Measurements from ENCODE around the gene PRR20G.

Gene PRR20G

GRCh38 chr3:127287840-127288239 is at the start of gene PRR20G:
PRR20G (minus strand) TSS chr3:127288046; CDS start chr3:127287365, 681 bp downstream.
- H3K9me3 ChIP-seq (ENCODE audit: control insufficient read depth in 2 of 2, low read length in 2 of 2) = no peaks in the 10 kb centered on the region
- no peak within 1 kb of the TSS for H3K27ac ChIP-seq (ENCODE audit: low read depth in 2 of 2, low read length in 2 of 2)
- H3K4me1 ChIP-seq (ENCODE audit: control insufficient read depth in 2 of 2, insufficient read depth in 2 of 2, low read length in 2 of 2) = no peaks in the 10 kb centered on the region
- no peaks in the 10 kb centered on the region for H3K27me3 ChIP-seq (ENCODE audit: control insufficient read depth in 2 of 2, insufficient read depth in 2 of 2, low read length in 2 of 2)
- H3K4me3 ChIP-seq (ENCODE audit: low read length in 2 of 2) = no peak within 1 kb of the TSS
- H3K36me3 ChIP-seq (ENCODE audit: control insufficient read depth in 2 of 2, insufficient read depth in 2 of 2, low read length in 2 of 2) = no peaks in the 10 kb centered on the region
- H3K9ac ChIP-seq (ENCODE audit: low read depth in 1 of 2, low read length in 2 of 2) = no peak within 1 kb of the TSS

- H3K4me1 ChIP-seq (ENCODE audit: control insufficient read depth in 2 of 2, insufficient read depth in 2 of 2, low read length in 2 of 2) = no peaks in the 10 kb centered on the region
- peaks cover 21 to 27% of the 10 kb centered on the region in 2 donors for H3K27me3 ChIP-seq (ENCODE audit: control insufficient read depth in 2 of 2, insufficient read depth in 2 of 2, low read length in 2 of 2)
- no peak overlapping the region for H3K9ac ChIP-seq (ENCODE audit: low read depth in 1 of 2, low read length in 2 of 2)
- H3K27ac ChIP-seq (ENCODE audit: low read depth in 2 of 2, low read length in 2 of 2) = no peak overlapping the region
- no peak overlapping the region for H3K4me3 ChIP-seq (ENCODE audit: low read length in 2 of 2)
- H3K9me3 ChIP-seq (ENCODE audit: control insufficient read depth in 2 of 2, low read length in 2 of 2) = peaks cover 0 to 3% of the 10 kb centered on the region in 2 donors
- H3K36me3 ChIP-seq (ENCODE audit: control insufficient read depth in 2 of 2, insufficient read depth in 2 of 2, low read length in 2 of 2) = no peaks in the 10 kb centered on the region
Measured at GRCh38 chr3:127337001-127337400, 49.2 kb upstream of the PRR20G start.

GRCh38 chr3:127336101-127336500 is 48.3 kb upstream of the PRR20G start:
- Histone ChIP-seq H3K4me3 (ENCODE audit: low read length in 2 of 2) (no peak overlapping the region), H3K27me3 (ENCODE audit: control insufficient read depth in 2 of 2, insufficient read depth in 2 of 2, low read length in 2 of 2) (peaks cover 21 to 27% of the 10 kb centered on the region in 2 donors), H3K27ac (ENCODE audit: low read depth in 2 of 2, low read length in 2 of 2) (no peak overlapping the region)

GRCh38 chr3:127330385-127330784 is 42.5 kb upstream of the PRR20G start:
- Histone ChIP-seq H3K9ac (ENCODE audit: low read depth in 1 of 2, low read length in 2 of 2) (no peak overlapping the region), H3K4me3 (ENCODE audit: low read length in 2 of 2) (no peak overlapping the region), H3K27ac (ENCODE audit: low read depth in 2 of 2, low read length in 2 of 2) (no peak overlapping the region), H3K9me3 (ENCODE audit: control insufficient read depth in 2 of 2, low read length in 2 of 2) (peaks cover 0 to 6% of the 10 kb centered on the region in 2 donors), H3K36me3 (ENCODE audit: control insufficient read depth in 2 of 2, insufficient read depth in 2 of 2, low read length in 2 of 2) (no peaks in the 10 kb centered on the region), H3K27me3 (ENCODE audit: control insufficient read depth in 2 of 2, insufficient read depth in 2 of 2, low read length in 2 of 2) (no peaks in the 10 kb centered on the region), H3K4me1 (ENCODE audit: control insufficient read depth in 2 of 2, insufficient read depth in 2 of 2, low read length in 2 of 2) (no peaks in the 10 kb centered on the region)

More at GRCh38 chr3:127336101-127336500, 48.3 kb upstream of the PRR20G start:
- H3K36me3 ChIP-seq (ENCODE audit: control insufficient read depth in 2 of 2, insufficient read depth in 2 of 2, low read length in 2 of 2) = no peaks in the 10 kb centered on the region
- H3K9me3 ChIP-seq (ENCODE audit: control insufficient read depth in 2 of 2, low read length in 2 of 2) = peaks cover 0 to 3% of the 10 kb centered on the region in 2 donors
- no peaks in the 10 kb centered on the region for H3K4me1 ChIP-seq (ENCODE audit: control insufficient read depth in 2 of 2, insufficient read depth in 2 of 2, low read length in 2 of 2)
- H3K9ac ChIP-seq (ENCODE audit: low read depth in 1 of 2, low read length in 2 of 2) = no peak overlapping the region

- no peak overlapping the region for H3K27ac ChIP-seq (ENCODE audit: low read depth in 2 of 2, low read length in 2 of 2)
- H3K4me1 ChIP-seq (ENCODE audit: control insufficient read depth in 2 of 2, insufficient read depth in 2 of 2, low read length in 2 of 2) = no peaks in the 10 kb centered on the region
- H3K9me3 ChIP-seq (ENCODE audit: control insufficient read depth in 2 of 2, low read length in 2 of 2) = peaks cover 0 to 6% of the 10 kb centered on the region in 2 donors
- no peaks in the 10 kb centered on the region for H3K36me3 ChIP-seq (ENCODE audit: control insufficient read depth in 2 of 2, insufficient read depth in 2 of 2, low read length in 2 of 2)
- no peak overlapping the region for H3K9ac ChIP-seq (ENCODE audit: low read depth in 1 of 2, low read length in 2 of 2)
- H3K27me3 ChIP-seq (ENCODE audit: control insufficient read depth in 2 of 2, insufficient read depth in 2 of 2, low read length in 2 of 2) = no peaks in the 10 kb centered on the region
- H3K4me3 ChIP-seq (ENCODE audit: low read length in 2 of 2) = no peak overlapping the region
Measured at GRCh38 chr3:127329631-127330285, 41.9 kb upstream of the PRR20G start.

GRCh38 chr3:127328421-127328820 is 40.6 kb upstream of the PRR20G start:
- Histone ChIP-seq H3K9me3 (ENCODE audit: control insufficient read depth in 2 of 2, low read length in 2 of 2) (peaks cover 0 to 6% of the 10 kb centered on the region in 2 donors), H3K36me3 (ENCODE audit: control insufficient read depth in 2 of 2, insufficient read depth in 2 of 2, low read length in 2 of 2) (no peaks in the 10 kb centered on the region), H3K4me3 (ENCODE audit: low read length in 2 of 2) (no peak overlapping the region), H3K27ac (ENCODE audit: low read depth in 2 of 2, low read length in 2 of 2) (no peak overlapping the region), H3K9ac (ENCODE audit: low read depth in 1 of 2, low read length in 2 of 2) (no peak overlapping the region), H3K27me3 (ENCODE audit: control insufficient read depth in 2 of 2, insufficient read depth in 2 of 2, low read length in 2 of 2) (no peaks in the 10 kb centered on the region), H3K4me1 (ENCODE audit: control insufficient read depth in 2 of 2, insufficient read depth in 2 of 2, low read length in 2 of 2) (no peaks in the 10 kb centered on the region)

- Histone ChIP-seq H3K36me3 (ENCODE audit: control insufficient read depth in 2 of 2, insufficient read depth in 2 of 2, low read length in 2 of 2) (no peaks in the 10 kb centered on the region), H3K27ac (ENCODE audit: low read depth in 2 of 2, low read length in 2 of 2) (no peak overlapping the region), H3K4me1 (ENCODE audit: control insufficient read depth in 2 of 2, insufficient read depth in 2 of 2, low read length in 2 of 2) (no peaks in the 10 kb centered on the region), H3K9ac (ENCODE audit: low read depth in 1 of 2, low read length in 2 of 2) (no peak overlapping the region), H3K4me3 (ENCODE audit: low read length in 2 of 2) (no peak overlapping the region), H3K9me3 (ENCODE audit: control insufficient read depth in 2 of 2, low read length in 2 of 2) (peaks cover 0 to 6% of the 10 kb centered on the region in 2 donors), H3K27me3 (ENCODE audit: control insufficient read depth in 2 of 2, insufficient read depth in 2 of 2, low read length in 2 of 2) (no peaks in the 10 kb centered on the region)
Measured at GRCh38 chr3:127326341-127326740, 38.5 kb upstream of the PRR20G start.

- Histone ChIP-seq H3K4me3 (ENCODE audit: low read length in 2 of 2) (no peak overlapping the region), H3K4me1 (ENCODE audit: control insufficient read depth in 2 of 2, insufficient read depth in 2 of 2, low read length in 2 of 2) (no peaks in the 10 kb centered on the region), H3K27me3 (ENCODE audit: control insufficient read depth in 2 of 2, insufficient read depth in 2 of 2, low read length in 2 of 2) (no peaks in the 10 kb centered on the region), H3K36me3 (ENCODE audit: control insufficient read depth in 2 of 2, insufficient read depth in 2 of 2, low read length in 2 of 2) (no peaks in the 10 kb centered on the region), H3K9me3 (ENCODE audit: control insufficient read depth in 2 of 2, low read length in 2 of 2) (peaks cover 0 to 6% of the 10 kb centered on the region in 2 donors), H3K27ac (ENCODE audit: low read depth in 2 of 2, low read length in 2 of 2) (no peak overlapping the region), H3K9ac (ENCODE audit: low read depth in 1 of 2, low read length in 2 of 2) (no peak overlapping the region)
Measured at GRCh38 chr3:127325629-127325961, 37.7 kb upstream of the PRR20G start.

- no peak overlapping the region for H3K4me3 ChIP-seq (ENCODE audit: low read length in 2 of 2)
- no peak overlapping the region for H3K27ac ChIP-seq (ENCODE audit: low read depth in 2 of 2, low read length in 2 of 2)
- no peaks in the 10 kb centered on the region for H3K27me3 ChIP-seq (ENCODE audit: control insufficient read depth in 2 of 2, insufficient read depth in 2 of 2, low read length in 2 of 2)
- no peaks in the 10 kb centered on the region for H3K4me1 ChIP-seq (ENCODE audit: control insufficient read depth in 2 of 2, insufficient read depth in 2 of 2, low read length in 2 of 2)
- peaks cover 0 to 6% of the 10 kb centered on the region in 2 donors for H3K9me3 ChIP-seq (ENCODE audit: control insufficient read depth in 2 of 2, low read length in 2 of 2)
- no peaks in the 10 kb centered on the region for H3K36me3 ChIP-seq (ENCODE audit: control insufficient read depth in 2 of 2, insufficient read depth in 2 of 2, low read length in 2 of 2)
- no peak overlapping the region for H3K9ac ChIP-seq (ENCODE audit: low read depth in 1 of 2, low read length in 2 of 2)
Measured at GRCh38 chr3:127324913-127325628, 37.2 kb upstream of the PRR20G start.

GRCh38 chr3:127324076-127324475 is 36.2 kb upstream of the PRR20G start:
- H3K9me3 ChIP-seq (ENCODE audit: control insufficient read depth in 2 of 2, low read length in 2 of 2) = no peaks in the 10 kb centered on the region
- H3K4me1 ChIP-seq (ENCODE audit: control insufficient read depth in 2 of 2, insufficient read depth in 2 of 2, low read length in 2 of 2) = no peaks in the 10 kb centered on the region
- no peak overlapping the region for H3K9ac ChIP-seq (ENCODE audit: low read depth in 1 of 2, low read length in 2 of 2)
- no peak overlapping the region for H3K4me3 ChIP-seq (ENCODE audit: low read length in 2 of 2)
- H3K27ac ChIP-seq (ENCODE audit: low read depth in 2 of 2, low read length in 2 of 2) = no peak overlapping the region
- H3K27me3 ChIP-seq (ENCODE audit: control insufficient read depth in 2 of 2, insufficient read depth in 2 of 2, low read length in 2 of 2) = no peaks in the 10 kb centered on the region
- no peaks in the 10 kb centered on the region for H3K36me3 ChIP-seq (ENCODE audit: control insufficient read depth in 2 of 2, insufficient read depth in 2 of 2, low read length in 2 of 2)
